SJCRH30 (cell line): ENCODE data around the gene INPP5F. TPM values are rescaled to one million over a fixed set of nuclear protein-coding genes. Genes with fewer than 3 reads are reported as not detected.
A peak's percentile ranks its signal among the peaks of the same experiment; 100 is the strongest.

Experiments
- DNase-seq, 2 experiments: peaks; one replicate each; pipeline ENCODE4 v3.0.0-alpha.2; 2015 to 2020
- H3K27ac ChIP-seq: fragments of 250-450 bp; sonication (Bioruptor Pico); 2 replicates; pipeline ENCODE4 v1.5.1; 2020; ENCODE audit warnings: mild to moderate bottlenecking, moderate library complexity
- H3K27me3 ChIP-seq: fragments of 250-450 bp; sonication (Bioruptor Pico); 2 replicates; pipeline ENCODE4 v1.5.1; 2020; ENCODE audit warnings: mild to moderate bottlenecking, moderate library complexity
- H3K36me3 ChIP-seq: fragments of 250-450 bp; sonication (Bioruptor Pico); 2 replicates; pipeline ENCODE4 v1.5.1; 2020; ENCODE audit warnings: mild to moderate bottlenecking, moderate library complexity
- H3K4me1 ChIP-seq: fragments of 250-450 bp; sonication (Bioruptor Pico); 2 replicates; pipeline ENCODE4 v1.5.1; 2020; ENCODE audit warnings: mild to moderate bottlenecking, moderate library complexity
- H3K4me3 ChIP-seq: fragments of 250-450 bp; sonication (Bioruptor Pico); 2 replicates; pipeline ENCODE4 v1.5.1; 2020; ENCODE audit warnings: mild to moderate bottlenecking, moderate library complexity
- H3K9me3 ChIP-seq: fragments of 250-450 bp; sonication (Bioruptor Pico); replicated peaks from 2 replicates; pipeline ENCODE4 v1.5.1; 2020; ENCODE audit warnings: mild to moderate bottlenecking, moderate library complexity
- total RNA-seq: library from RNA; depleted of rRNA; stranded (reverse); fragments of >200 nt; shearing (Covaris generic); gene quantifications from 2 replicates; pipeline ENCODE4 v1.2.3, GENCODE V29; 2014

INPP5F gene
- total RNA-seq, 1 experiment from 2014 or later: 13.8 TPM

DNA sequence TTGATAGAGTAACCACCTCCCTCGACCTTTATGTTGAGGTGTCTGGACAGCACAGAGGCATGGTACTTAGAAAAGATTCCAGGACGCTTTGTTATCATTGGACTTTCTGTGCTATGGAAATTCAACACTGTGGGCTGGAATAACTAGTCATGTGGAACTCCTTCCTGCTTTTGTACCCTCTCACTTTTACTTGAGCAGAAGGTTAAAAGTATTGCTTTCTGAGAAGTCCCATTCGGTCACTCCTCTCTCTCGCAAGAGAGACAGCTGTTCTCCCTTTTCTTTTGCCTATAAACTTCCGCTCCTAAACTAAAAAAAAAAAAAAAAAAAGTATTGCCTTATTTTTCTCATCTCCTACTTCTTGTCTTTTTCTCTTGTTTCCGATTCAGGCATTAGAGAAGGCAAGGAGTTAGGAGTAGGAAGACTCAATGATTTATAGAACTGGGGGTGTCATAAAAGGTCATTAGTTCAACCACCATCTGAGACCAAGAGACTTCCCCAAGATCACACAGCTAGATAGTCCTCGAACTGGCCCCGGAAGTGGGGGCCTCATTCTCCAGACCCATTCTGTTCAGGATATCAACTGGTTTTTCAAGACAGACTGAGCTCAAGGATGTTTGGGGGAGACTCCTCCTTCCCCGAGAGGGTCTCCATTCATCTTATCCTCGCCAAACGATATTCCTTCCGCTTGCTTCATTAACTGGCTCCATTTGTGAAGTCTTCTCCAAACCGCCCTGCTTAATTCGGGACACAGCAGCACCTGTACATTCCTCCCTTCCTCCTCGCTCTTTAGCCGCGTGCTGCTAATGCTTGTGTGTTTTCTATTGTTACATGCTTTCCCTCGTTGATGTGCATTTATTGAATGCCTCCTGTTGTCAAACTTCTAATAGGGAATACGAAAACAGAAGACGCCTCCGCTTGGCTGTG is 995 bp upstream of the INPP5F start:
- Histone ChIP-seq H3K9me3 (0 out of 2 replicates have a peak, but pooled peaks cover 5% of the 10 kb centered on the region), H3K27me3 (no peaks in the 10 kb centered on the region), H3K4me3 (peak overlapping the region; percentile 92), H3K4me1 (peaks cover 11% of the 10 kb centered on the region; the same call in 1 of the 2 replicates), H3K27ac (peak overlapping the region; percentile 80), H3K36me3 (no peaks in the 10 kb centered on the region)
- DNase-seq: peak; percentile 45 to 71

DNA sequence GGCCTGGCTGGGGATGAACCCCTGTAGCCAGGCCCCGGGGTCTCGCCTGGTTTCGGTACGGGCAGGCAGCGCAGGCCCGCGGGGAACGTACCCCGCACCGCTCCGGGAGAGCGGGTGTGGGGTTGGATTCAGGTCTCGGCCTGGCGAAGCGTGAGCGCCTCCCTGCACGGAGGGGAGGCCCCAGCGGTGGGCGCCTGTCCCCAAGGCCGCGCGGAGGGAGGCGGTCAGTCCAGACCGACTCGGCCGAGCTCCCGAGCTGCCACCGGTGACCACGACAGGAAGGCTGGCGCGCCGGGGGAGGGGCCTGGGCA is 378 bp upstream of the INPP5F start:
- Histone ChIP-seq H3K27ac (peak overlapping the region; percentile 80), H3K9me3 (0 out of 2 replicates have a peak, but pooled peaks cover 4% of the 10 kb centered on the region), H3K4me1 (peaks cover 11% of the 10 kb centered on the region; the same call in 1 of the 2 replicates), H3K36me3 (no peaks in the 10 kb centered on the region), H3K4me3 (peak overlapping the region; percentile 92), H3K27me3 (no peaks in the 10 kb centered on the region)
- DNase-seq: no peak

DNA sequence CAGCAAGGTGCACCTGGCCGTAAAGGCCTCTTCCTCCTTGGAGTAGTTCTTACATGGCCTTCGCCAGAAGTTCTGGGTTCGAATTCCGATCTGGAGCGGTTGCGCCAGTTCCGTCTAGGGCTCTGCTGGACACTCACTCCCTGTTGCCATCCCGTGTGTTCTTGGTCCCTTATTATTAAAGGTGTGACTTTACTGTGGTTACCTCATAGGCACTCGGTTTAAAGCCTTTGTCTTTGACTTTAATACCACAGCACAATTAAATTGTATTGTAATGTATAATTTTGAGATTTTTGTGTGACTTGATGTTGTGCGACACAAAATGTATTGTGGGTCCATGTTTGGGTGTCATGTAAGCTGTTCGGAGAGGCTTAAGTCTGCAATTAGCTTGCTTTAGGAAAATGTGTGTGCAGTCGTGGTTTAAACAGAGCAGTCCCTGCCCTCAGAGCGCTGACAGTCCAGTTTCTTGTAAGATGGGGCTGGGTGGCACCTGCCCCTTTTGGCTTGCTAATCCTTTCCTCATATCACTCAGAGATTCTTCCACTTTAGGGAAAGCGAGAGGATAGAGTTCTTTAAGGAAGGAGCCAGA is 919 bp downstream of the INPP5F start:
- Histone ChIP-seq H3K27me3 (no peaks in the 10 kb centered on the region), H3K4me3 (peak overlapping the region; percentile 92), H3K36me3 (no peaks in the 10 kb centered on the region), H3K9me3 (no peaks in the 10 kb centered on the region), H3K4me1 (peaks cover 11% of the 10 kb centered on the region; the same call in 1 of the 2 replicates), H3K27ac (no peak overlapping the region)
- no peak for DNase-seq

DNA sequence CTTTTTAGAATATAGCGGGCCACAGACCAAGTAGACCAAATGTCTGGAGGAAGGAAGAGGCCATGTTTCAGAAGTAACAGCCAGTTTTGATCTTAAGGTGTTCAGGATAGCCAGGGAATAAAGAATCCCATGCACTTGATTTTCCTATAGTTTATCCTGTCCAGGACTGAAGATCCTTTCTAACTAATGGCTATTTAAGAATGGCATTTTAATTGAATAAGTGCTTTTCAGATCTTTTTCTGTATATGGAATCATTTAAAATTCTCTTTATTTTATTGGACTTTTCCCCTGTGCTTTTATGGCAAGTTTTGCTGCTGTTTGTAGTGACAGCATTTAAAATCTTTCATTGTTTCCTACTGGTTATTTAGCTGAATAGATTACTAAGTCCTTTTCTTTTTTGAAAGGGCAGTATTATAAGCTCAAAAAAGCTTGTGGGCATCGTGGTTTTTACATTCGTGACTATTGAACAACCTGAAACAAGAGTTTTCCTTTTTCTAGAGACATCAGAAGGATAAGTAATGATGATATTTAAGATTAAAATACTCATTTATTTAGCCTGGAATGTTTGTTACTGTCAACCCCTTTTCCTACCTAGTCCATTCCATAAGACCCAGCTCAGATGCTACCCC is 2.4 kb downstream of the INPP5F start:
- Histone ChIP-seq H3K9me3 (no peaks in the 10 kb centered on the region), H3K27ac (no peak overlapping the region), H3K4me3 (no peak overlapping the region), H3K4me1 (peaks cover 11% of the 10 kb centered on the region; the same call in 1 of the 2 replicates), H3K36me3 (no peaks in the 10 kb centered on the region), H3K27me3 (no peaks in the 10 kb centered on the region)
- DNase-seq: no peak

DNA sequence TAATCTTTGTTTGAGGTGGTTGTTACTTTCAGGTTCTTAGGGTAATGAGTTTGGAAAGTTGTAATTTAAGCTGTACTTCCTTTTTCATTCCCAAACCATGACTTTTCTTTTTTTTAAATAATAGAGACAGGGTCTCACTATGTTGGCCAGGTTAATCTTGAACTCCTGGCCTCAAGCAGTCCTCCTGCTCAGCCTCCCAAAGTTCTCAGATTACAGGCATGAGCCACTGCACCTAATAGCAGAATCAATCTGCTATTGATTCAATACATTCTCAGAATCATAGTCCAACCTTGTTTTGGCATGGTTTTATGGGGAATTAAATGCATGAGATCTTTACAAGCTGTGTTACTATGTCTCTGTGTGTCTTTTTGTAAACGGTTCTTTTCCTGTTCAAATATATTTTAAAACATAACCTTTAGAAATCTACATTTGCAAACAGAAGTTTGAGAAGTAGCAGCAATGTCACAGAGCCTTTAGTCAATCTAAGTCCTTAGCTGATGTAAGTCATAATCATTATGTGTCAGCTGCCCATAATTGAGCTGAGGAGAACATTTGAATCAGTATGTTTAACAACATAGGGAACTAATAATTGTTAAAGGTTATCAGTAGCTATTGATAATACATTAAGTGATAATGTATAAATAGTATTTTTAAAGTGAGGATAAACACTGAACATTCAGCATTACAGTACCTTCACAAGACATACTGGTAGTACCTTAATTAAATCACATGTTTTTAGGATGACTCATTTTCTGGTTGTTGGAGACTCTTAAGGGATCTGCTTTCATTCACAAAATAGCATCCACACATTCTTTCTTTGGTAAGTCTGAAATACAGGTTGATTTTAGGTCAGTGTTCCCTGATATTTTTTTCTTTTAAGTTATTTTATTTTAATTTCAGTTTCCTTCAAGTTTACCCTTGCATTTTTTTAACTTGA is 8.8 kb downstream of the INPP5F start:
- H3K4me1 ChIP-seq: peaks cover 30% of the 10 kb centered on the region
- no peak overlapping the region for H3K4me3 ChIP-seq
- H3K27me3 ChIP-seq: no peaks in the 10 kb centered on the region
- no peaks in the 10 kb centered on the region for H3K9me3 ChIP-seq
- no peak overlapping the region for H3K27ac ChIP-seq
- peak in 1 of 2 experiments; percentile 34 for DNase-seq
- H3K36me3 ChIP-seq: no peaks in the 10 kb centered on the region

DNA sequence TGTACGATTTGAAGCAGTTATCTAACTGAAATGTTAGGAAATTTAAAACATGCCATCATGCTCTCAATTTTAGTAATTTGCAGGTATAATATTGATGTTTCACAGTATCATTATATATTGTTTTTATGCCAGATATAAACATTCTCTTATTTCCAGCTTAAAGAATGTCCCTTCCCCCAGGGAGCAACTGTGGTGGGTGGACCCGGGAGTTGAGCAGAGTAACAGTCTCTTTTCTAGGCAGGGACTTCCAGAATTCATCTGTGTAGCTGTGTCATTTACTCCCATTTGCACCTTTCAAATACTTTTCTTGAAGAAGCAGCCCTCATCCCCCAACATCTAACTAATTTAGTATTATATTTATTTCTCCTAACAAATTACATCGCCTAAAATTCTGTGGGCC is 9.6 kb downstream of the INPP5F start:
- Histone ChIP-seq H3K36me3 (no peaks in the 10 kb centered on the region), H3K9me3 (no peaks in the 10 kb centered on the region), H3K27ac (no peak overlapping the region), H3K27me3 (no peaks in the 10 kb centered on the region), H3K4me3 (no peak overlapping the region), H3K4me1 (peaks cover 30% of the 10 kb centered on the region)
- DNase-seq: no peak

DNA sequence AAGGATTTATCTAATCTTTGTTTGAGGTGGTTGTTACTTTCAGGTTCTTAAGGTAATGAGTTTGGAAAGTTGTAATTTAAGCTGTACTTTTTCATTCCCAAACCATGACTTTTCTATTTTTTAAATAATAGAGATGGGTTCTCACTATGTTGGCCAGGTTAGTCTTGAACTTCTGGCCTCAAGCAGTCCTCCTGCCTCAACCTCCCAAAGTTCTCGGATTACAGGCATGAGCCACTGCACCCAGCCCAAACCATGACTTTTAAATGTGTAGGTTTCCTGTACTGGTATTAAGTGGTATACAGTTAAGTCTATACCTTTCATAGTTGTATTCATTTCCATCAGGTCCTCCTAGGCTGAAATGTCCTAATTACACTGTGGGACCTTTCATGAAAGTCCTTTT is 10.4 kb downstream of the INPP5F start:
- no peak overlapping the region for H3K27ac ChIP-seq

DNA sequence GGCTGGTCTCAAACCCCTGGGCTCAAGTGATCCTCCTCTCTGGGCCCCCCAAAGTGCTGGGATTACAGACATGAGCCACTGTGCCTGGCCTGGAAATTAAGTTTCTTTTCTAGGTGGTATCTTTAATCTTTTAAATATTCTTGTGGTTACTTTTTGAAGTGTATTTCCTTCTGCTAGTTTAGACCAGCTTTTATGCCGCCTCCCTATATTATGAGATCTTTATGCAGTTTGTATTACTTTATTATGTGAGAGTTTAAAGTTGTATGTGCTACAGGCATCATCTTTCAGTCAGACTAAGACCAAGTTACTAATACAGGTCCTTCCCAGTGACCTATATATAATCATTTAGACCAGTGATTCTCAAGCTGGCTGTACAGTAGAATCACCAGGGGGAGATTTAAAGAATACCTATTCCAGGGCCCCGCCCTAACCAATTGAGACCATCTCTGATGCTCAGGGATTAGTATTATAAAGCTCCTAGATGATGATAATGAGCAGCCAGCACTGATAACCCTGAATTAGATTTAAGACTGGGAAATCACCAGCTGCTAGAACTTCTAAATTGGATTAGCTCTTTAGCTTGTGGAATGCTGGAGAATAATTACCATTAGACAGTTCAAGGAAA is 11.3 kb downstream of the INPP5F start:
- Histone ChIP-seq H3K27me3 (no peaks in the 10 kb centered on the region), H3K36me3 (no peaks in the 10 kb centered on the region), H3K9me3 (no peaks in the 10 kb centered on the region), H3K4me3 (no peak overlapping the region), H3K4me1 (peaks cover 30% of the 10 kb centered on the region), H3K27ac (peak overlapping the region; percentile 4; the same call in 1 of the 2 replicates)
- no peak for DNase-seq

More for the DNA sequence above, 10.4 kb downstream of the INPP5F start:
- Histone ChIP-seq H3K27me3 (no peaks in the 10 kb centered on the region), H3K4me1 (peaks cover 30% of the 10 kb centered on the region), H3K4me3 (no peak overlapping the region), H3K9me3 (no peaks in the 10 kb centered on the region), H3K36me3 (no peaks in the 10 kb centered on the region)
- DNase-seq: no peak

DNA sequence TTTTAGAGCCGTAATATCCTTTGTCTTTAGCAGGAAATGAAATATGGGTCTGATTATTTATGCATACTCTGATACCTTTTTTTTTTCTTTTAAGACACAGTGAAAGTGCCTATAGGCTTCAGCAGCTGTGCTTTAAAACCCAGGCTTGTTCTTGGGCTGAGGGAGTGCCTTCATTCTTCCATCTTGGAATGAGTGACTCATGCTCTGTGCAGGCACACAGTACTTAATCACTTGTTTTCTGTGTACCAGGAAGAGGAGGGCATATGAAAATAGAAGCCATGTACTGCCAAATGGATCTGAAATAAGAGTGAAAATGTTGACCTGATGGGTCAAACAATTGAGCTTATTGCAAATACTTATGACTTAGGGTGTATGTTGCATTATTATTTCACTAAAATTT is 12.0 kb downstream of the INPP5F start:
- Histone ChIP-seq H3K9me3 (no peaks in the 10 kb centered on the region), H3K27ac (peak overlapping the region; percentile 4; the same call in 1 of the 2 replicates), H3K36me3 (no peaks in the 10 kb centered on the region), H3K4me3 (no peak overlapping the region), H3K4me1 (peaks cover 30% of the 10 kb centered on the region), H3K27me3 (no peaks in the 10 kb centered on the region)
- DNase-seq: peak; percentile 57 to 76

DNA sequence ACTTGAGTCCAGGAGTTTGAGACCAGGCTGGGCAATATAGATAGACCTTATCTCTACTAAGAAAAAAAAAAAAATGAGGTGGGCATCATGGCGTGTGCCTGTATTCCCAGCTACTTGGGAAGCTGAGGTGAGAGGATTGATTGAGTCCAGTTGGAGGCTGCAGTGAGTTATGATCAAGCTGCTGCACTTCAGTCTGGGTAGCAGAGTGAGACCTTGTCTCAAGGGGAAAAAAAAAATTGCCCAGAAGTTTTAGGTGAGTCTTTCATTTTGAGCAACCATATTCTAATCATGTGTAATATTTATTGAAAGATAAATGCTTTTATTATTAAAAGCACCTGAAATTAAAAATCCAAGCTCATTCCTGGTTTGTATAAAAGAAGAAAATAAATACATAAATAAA is 13.1 kb downstream of the INPP5F start:
- Histone ChIP-seq H3K36me3 (no peaks in the 10 kb centered on the region), H3K4me1 (peaks cover 30% of the 10 kb centered on the region), H3K9me3 (no peaks in the 10 kb centered on the region), H3K27ac (no peak overlapping the region), H3K27me3 (no peaks in the 10 kb centered on the region), H3K4me3 (no peak overlapping the region)
- no peak for DNase-seq

DNA sequence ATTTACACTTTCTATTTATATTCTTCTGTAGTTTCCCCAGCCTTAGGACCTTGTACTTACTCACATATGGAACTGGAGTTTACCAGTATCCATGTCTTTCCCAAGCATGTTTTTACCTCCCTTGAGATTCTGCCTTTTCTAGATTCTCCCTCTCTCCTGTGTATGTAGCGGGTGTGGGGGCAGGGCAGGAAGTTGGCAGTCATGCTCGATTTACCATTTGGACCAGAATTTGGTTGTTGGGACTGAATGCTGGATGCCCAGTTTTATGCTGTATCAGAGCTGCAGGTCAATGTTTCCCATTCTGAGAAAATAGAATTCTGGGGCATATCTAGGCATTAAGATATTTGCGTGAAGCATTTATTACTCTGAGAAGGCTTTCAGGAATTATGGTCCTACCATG is 14.2 kb downstream of the INPP5F start:
- no peak for DNase-seq
- Histone ChIP-seq H3K4me1 (peaks cover 25% of the 10 kb centered on the region), H3K9me3 (no peaks in the 10 kb centered on the region), H3K36me3 (no peaks in the 10 kb centered on the region), H3K27me3 (no peaks in the 10 kb centered on the region), H3K27ac (no peak overlapping the region), H3K4me3 (no peak overlapping the region)

DNA sequence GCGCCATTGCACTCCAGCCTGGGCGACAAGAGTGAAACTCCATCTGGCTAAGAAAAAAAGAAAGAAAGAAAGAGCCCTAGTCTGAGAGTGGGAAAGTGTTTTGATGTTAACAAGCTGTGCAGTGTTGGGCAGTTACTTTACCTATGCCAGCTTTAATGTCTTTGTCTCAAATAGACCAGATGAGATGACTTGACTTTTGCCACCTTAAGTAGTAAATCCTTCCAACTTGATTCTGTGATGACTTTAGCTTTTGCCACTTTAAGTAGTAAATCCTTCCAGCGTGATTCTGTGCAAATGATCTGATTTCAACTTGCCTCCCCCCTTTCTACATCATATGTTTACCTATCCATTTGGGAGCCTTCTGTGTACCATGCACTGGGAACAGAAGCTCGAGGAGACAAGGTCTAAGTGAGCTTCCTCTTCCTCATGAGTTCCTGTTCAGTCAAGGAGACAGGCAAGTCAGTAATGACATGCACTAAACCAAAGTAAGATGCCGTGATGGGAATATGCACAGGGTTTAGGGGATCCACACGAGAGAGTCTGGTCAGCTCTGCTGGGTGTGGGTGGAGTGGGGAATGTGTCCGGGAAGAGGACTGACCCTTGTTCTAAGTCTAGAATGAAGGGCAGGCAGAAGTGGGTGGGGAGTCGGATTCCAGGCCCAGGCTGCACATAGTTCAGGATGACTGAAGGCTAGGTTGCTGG is 17.2 kb downstream of the INPP5F start:
- no peaks in the 10 kb centered on the region for H3K27me3 ChIP-seq
- H3K9me3 ChIP-seq: no peaks in the 10 kb centered on the region
- no peak overlapping the region for H3K27ac ChIP-seq
- DNase-seq: no peak
- H3K4me1 ChIP-seq: peaks cover 4% of the 10 kb centered on the region
- no peak overlapping the region for H3K4me3 ChIP-seq
- no peaks in the 10 kb centered on the region for H3K36me3 ChIP-seq

DNA sequence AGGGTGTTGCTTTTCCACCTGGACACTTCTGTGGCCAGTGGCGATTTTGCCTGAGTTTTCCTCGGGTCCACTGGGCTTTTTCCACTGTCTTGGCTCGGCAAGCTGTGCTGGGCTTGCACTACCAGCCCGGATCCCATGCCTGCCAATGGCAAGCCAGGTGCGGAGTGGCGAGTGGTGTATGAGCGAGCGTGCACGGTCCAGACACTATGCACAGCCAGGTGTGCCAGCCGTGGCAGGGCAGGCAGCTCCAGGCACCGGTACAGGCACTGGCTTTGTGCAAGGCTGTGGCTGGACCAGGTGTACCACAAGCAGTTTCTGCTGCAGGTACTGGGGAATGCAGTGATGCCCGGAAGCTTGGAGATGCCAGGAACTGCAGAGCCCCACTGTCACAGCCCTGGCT is 22.1 kb downstream of the INPP5F start:
- Histone ChIP-seq H3K4me3 (no peak overlapping the region), H3K27me3 (no peaks in the 10 kb centered on the region), H3K36me3 (no peaks in the 10 kb centered on the region), H3K4me1 (no peaks in the 10 kb centered on the region), H3K27ac (no peak overlapping the region), H3K9me3 (no peaks in the 10 kb centered on the region)
- no peak for DNase-seq
